A549 (cell line): ENCODE data around the gene GNA12. TPM values are rescaled to one million over a fixed set of nuclear protein-coding genes. Genes with fewer than 3 reads are reported as not detected.

Experiments used
- ATAC-seq, 2 experiments: fragments of 200-7000 bp in 1 of 2; fragments of >200 bp in 1 of 2; cut with Nextera tagmentation in 1 of 2; cut with Tn5 transposase in 1 of 2; 3 replicates each; pipeline versions ENCODE4 v1.8.0 to v1.9.1; 2018 to 2020; ENCODE audit warnings: mild to moderate bottlenecking in 1 of 2, moderate library complexity in 1 of 2
- CTCF ChIA-PET: fragments of 300-600 bp; sonication (Branson Sonifier 250); formaldehyde crosslinking; extraction: SDS; loops from one replicate; lab custom pipeline; 2021; ENCODE audit warnings: antibody characterized with exemption, inconsistent platforms; lab: Yijun Ruan, JAX
- POLR2A ChIA-PET: fragments of 350-600 bp; formaldehyde crosslinking; extraction: SDS; loops from one replicate; lab custom pipeline; 2021; ENCODE audit warnings: antibody characterized with exemption, inconsistent platforms; lab: Yijun Ruan, JAX
- DNase-seq, 2 experiments: peaks; one replicate each; pipeline versions ENCODE4 v3.0.0 to v3.0.0-alpha.2; 2011 to 2016; ENCODE audit warnings: low read depth in 1 of 2, low spot score in 1 of 2
- FAIRE-seq: peaks from 2 replicates; lab custom pipeline; 2011; peaks lifted over from hg19 to GRCh38; lab: Jason Lieb, UNC
- H3K27ac ChIP-seq, 2 experiments: fragments of >200 bp; sonication (Bioruptor Twin); formaldehyde crosslinking; 3 replicates each; pipeline ENCODE4 v1.5.1; 2016 to 2017
- H3K4me1 ChIP-seq: fragments of >200 bp; sonication (Bioruptor Twin); formaldehyde crosslinking; 3 replicates; pipeline ENCODE4 v1.6.1; 2016
- H3K4me2 ChIP-seq: fragments of >200 bp; sonication (Bioruptor Twin); formaldehyde crosslinking; 3 replicates; pipeline ENCODE4 v1.6.1; 2016
- H3K4me3 ChIP-seq: fragments of >200 bp; sonication (Bioruptor Twin); formaldehyde crosslinking; 3 replicates; pipeline ENCODE4 v1.5.1; 2016
- H3K9me3 ChIP-seq: fragments of >200 bp; sonication (Bioruptor Twin); formaldehyde crosslinking; 3 replicates; pipeline ENCODE4 v1.6.1; 2016
- BCL3 ChIP-seq: fragments of >200 bp; sonication (Bioruptor Twin); formaldehyde crosslinking; IDR thresholded peaks from 3 replicates; pipeline ENCODE4 v1.6.1; 2016
- CBX8 ChIP-seq: fragments of 200-600 bp; sonication (generic); IDR thresholded peaks from 2 replicates; pipeline ENCODE4 v1.6.1; 2016
- CEBPB ChIP-seq, 2 experiments: fragments of >200 bp in 1 of 2; sonication (Bioruptor Twin) in 1 of 2; formaldehyde crosslinking in 1 of 2; IDR thresholded peaks; 2 replicates each; pipeline ENCODE4 v1.6.1; 2012 to 2016
- CHD4 ChIP-seq: fragments of 200-600 bp; sonication (generic); IDR thresholded peaks from 2 replicates; pipeline ENCODE4 v1.6.1; 2016; ENCODE audit warnings: antibody characterized with exemption, mild to moderate bottlenecking, borderline replicate concordance
- E2F6 ChIP-seq: IDR thresholded peaks from 2 replicates; pipeline ENCODE4 v1.6.1; 2012; ENCODE audit warnings: low read depth, borderline replicate concordance
- FOSB ChIP-seq: fragments of 250-450 bp; sonication (Bioruptor Pico); IDR thresholded peaks from 2 replicates; pipeline ENCODE4 v1.5.0; 2020; ENCODE audit warnings: mild to moderate bottlenecking, moderate library complexity
- HOXB5 ChIP-seq: fragments of 250-450 bp; sonication (Bioruptor Pico); IDR thresholded peaks from 2 replicates; pipeline ENCODE4 v1.5.0; 2020; ENCODE audit warnings: mild to moderate bottlenecking, moderate library complexity
- JUN ChIP-seq, 2 experiments: fragments of >200 bp; sonication (Bioruptor Twin); formaldehyde crosslinking; IDR thresholded peaks; 2 replicates in 1 of 2; 3 replicates in 1 of 2; pipeline ENCODE4 v1.6.1; 2016 to 2017
- MAFK ChIP-seq: fragments of 450-650 bp; IDR thresholded peaks from 2 replicates; pipeline ENCODE4 v1.6.1; 2014; ENCODE audit not compliant: partially characterized antibody
- MAX ChIP-seq: IDR thresholded peaks from 2 replicates; pipeline ENCODE4 v1.6.1; 2012
- NFE2L2 ChIP-seq: fragments of 150-350 bp; conservative IDR thresholded peaks from 2 replicates; pipeline ENCODE4 v1.6.1; 2014; ENCODE audit warnings: low read length
- NPAS2 ChIP-seq: fragments of 250-450 bp; sonication (Bioruptor Pico); IDR thresholded peaks from 2 replicates; pipeline ENCODE4 v1.8.0; 2022; ENCODE audit warnings: mild to moderate bottlenecking, moderate library complexity, borderline replicate concordance
- PBX3 ChIP-seq: IDR thresholded peaks from 2 replicates; pipeline ENCODE4 v1.6.1; 2012
- PHF8 ChIP-seq: fragments of 200-600 bp; sonication (generic); IDR thresholded peaks from 2 replicates; pipeline ENCODE4 v1.6.1; 2016; ENCODE audit warnings: low read depth, mild to moderate bottlenecking, antibody characterized with exemption, moderate library complexity, borderline replicate concordance
- POLR2A ChIP-seq: IDR thresholded peaks from 2 replicates; pipeline ENCODE4 v1.6.1; 2012; ENCODE audit warnings: mild to moderate bottlenecking, low read length
- RCOR1 ChIP-seq: fragments of 150-350 bp; IDR thresholded peaks from 2 replicates; pipeline ENCODE4 v1.6.1; 2014; ENCODE audit warnings: antibody characterized with exemption, low read length, low read depth
- RFX5 ChIP-seq: fragments of 450-650 bp; IDR thresholded peaks from 2 replicates; pipeline ENCODE4 v1.7.1; 2014; ENCODE audit warnings: antibody characterized with exemption, mild to moderate bottlenecking, moderate library complexity
- ZC3H11A ChIP-seq: fragments of 450-650 bp; IDR thresholded peaks from 2 replicates; pipeline ENCODE4 v1.6.1; 2014; ENCODE audit warnings: antibody characterized with exemption, mild to moderate bottlenecking
- ZFP36 ChIP-seq: fragments of 450-650 bp; IDR thresholded peaks from 2 replicates; pipeline ENCODE4 v1.6.1; 2014; ENCODE audit warnings: borderline replicate concordance; ENCODE audit not compliant: partially characterized antibody
- ZSCAN20 ChIP-seq: fragments of 250-450 bp; sonication (Bioruptor Pico); IDR thresholded peaks from 2 replicates; pipeline ENCODE4 v1.8.0; 2022; ENCODE audit warnings: mild to moderate bottlenecking, moderate library complexity
- WGBS: methylation state at CpG from one replicate; pipeline ENCODE4 v1.1.6; 2017; ENCODE audit errors: missing lambda C conversion rate; 5-methylcytosine and 5-hydroxymethylcytosine counted together
- polyA minus RNA-seq: library from RNA; depleted of rRNA, polyadenylated mRNA; stranded (reverse); fragments of >200 nt; gene quantifications from 2 replicates; pipeline ENCODE4 v1.2.3, GENCODE V29; 2011; rRNA and poly(A)+ RNA removed
- polyA plus RNA-seq, 4 experiments: library from polyadenylated mRNA; depleted of rRNA in 3 of 4; stranded (reverse); fragments of >200 nt; fragmentation: RNase III in 1 of 4; extraction: RNeasy Plus Mini Kit Qiagen cat#74134 plus additional on column Dnase treatment in 1 of 4; gene quantifications; 2 replicates in 3 of 4; 3 replicates in 1 of 4; pipeline ENCODE4 v1.2.3, GENCODE V29; 2011 to 2017

Gene GNA12
- polyA plus RNA-seq (2011; rRNA removed) (43.7 and 44.0 TPM in 2 replicates), polyA plus RNA-seq (2017; fragmentation: RNase III; extraction: RNeasy Plus Mini Kit Qiagen cat#74134 plus additional on column Dnase treatment) (33.0 to 35.6 TPM (median 34.5 TPM) in 3 replicates), polyA minus RNA-seq (66.4 and 75.1 TPM in 2 replicates)
- polyA plus RNA-seq (2012; cell fraction: cytosol; rRNA removed), result 35.5 and 55.4 TPM in 2 replicates
- polyA plus RNA-seq (2012; cell fraction: nucleus; rRNA removed), result 30.9 and 37.5 TPM in 2 replicates

GRCh38 chr7:2844153-2845033 is at the start of gene GNA12:
Gene GNA12 (minus strand): TSS chr7:2844308. CDS start chr7:2844161, 147 bp downstream.
- no peaks in the 10 kb centered on the region for H3K9me3 ChIP-seq
- ChIA-PET POLR2A (interaction anchor here (0.6 kb wide), 1 partner anchor 72 kb away, joined by 5 read pairs; no protein-coding TSS in a partner anchor), CTCF (interaction anchor here (0.8 kb wide), 1 partner anchor 13 kb away, joined by 3 read pairs; no protein-coding TSS in a partner anchor)
- H3K27ac ChIP-seq, result peak within 1 kb of the TSS; percentile 75 to 96
- H3K4me2 ChIP-seq, result peak within 1 kb of the TSS; percentile 94
- peaks cover 10% of the 10 kb centered on the region for H3K4me1 ChIP-seq
- TF ChIP-seq PHF8, result peak; percentile 52; the same call in 1 of the 2 replicates
- TF ChIP-seq MAFK, result peak; percentile 70
- TF ChIP-seq CEBPB (IDR thresholded peaks at IDR 0.05), result no peak
- TF ChIP-seq POLR2A, result peak; percentile 82
- TF ChIP-seq HOXB5, result no peak
- TF ChIP-seq E2F6, result 0 out of 2 replicates have a peak, but pooled peaks have one; percentile 36
- peak; percentile 35; the same call in 1 of the 2 replicates for TF ChIP-seq MAX
- peak; percentile 92 for TF ChIP-seq PBX3
- TF ChIP-seq NFE2L2, result no peak
- peak; percentile 35; the same call in 1 of the 3 replicates for TF ChIP-seq BCL3
- peak in 1 of 2 experiments; percentile 51; a peak in 1 of 5 replicates for TF ChIP-seq JUN (IDR thresholded peaks at IDR 0.05)
- peak; percentile 89 for TF ChIP-seq RFX5
- peak; percentile 98 to 99 for DNase-seq
- H3K4me3 ChIP-seq, result peak within 1 kb of the TSS; percentile 75
- 4% methylated on average over 28 of the region's 79 CpGs for WGBS
- FAIRE-seq, result peak; percentile 49
- peak; percentile 98 for ATAC-seq

GRCh38 chr7:2893411-2893861 is 49.3 kb upstream of the GNA12 start:
- DNase-seq (no peak), ATAC-seq (peak in 1 of 2 experiments; percentile 22; a peak in 1 of 6 replicates), FAIRE-seq (no peak)
- ChIA-PET POLR2A (no interaction called here), CTCF (interaction anchor here (0.9 to 3.1 kb wide), 4 partner anchors 9 to 197 kb away, joined by 3 to 15 read pairs (median 3); no protein-coding TSS in a partner anchor)
- no peaks in the 10 kb centered on the region; the same call in 2 of the 3 replicates for H3K4me1 ChIP-seq
- H3K4me3 ChIP-seq, result no peak overlapping the region
- 45% methylated on average over 8 of the region's 9 CpGs for WGBS
- H3K9me3 ChIP-seq, result no peaks in the 10 kb centered on the region
- no peak overlapping the region for H3K27ac ChIP-seq
- no peak overlapping the region for H3K4me2 ChIP-seq
- no peak for TF ChIP-seq ZSCAN20 (CRISPR knock-in tag)
- no peak for TF ChIP-seq FOSB
- TF ChIP-seq CHD4, result no peak
- TF ChIP-seq NFE2L2, result no peak
- no peak for TF ChIP-seq ZC3H11A
- TF ChIP-seq RCOR1, result no peak
- no peak for TF ChIP-seq ZFP36
- no peak for TF ChIP-seq CBX8
- TF ChIP-seq NPAS2, result no peak
- TF ChIP-seq PBX3, result no peak
- TF ChIP-seq PHF8, result no peak
- no peak for TF ChIP-seq MAX
